Activated CD8-positive, alpha-beta memory T cell treated with anti-CD3 and anti-CD28 coated beads for 48 hours (primary cell): Measurements from ENCODE around the gene MYBPH.

Experiments used
- DNase-seq, 3 experiments: peaks; one replicate each; pipeline ENCODE4 v3.0.0-alpha.2; 2020; ENCODE audit warnings: low read depth in 2 of 3, low spot score in 2 of 3

Gene MYBPH

DNA sequence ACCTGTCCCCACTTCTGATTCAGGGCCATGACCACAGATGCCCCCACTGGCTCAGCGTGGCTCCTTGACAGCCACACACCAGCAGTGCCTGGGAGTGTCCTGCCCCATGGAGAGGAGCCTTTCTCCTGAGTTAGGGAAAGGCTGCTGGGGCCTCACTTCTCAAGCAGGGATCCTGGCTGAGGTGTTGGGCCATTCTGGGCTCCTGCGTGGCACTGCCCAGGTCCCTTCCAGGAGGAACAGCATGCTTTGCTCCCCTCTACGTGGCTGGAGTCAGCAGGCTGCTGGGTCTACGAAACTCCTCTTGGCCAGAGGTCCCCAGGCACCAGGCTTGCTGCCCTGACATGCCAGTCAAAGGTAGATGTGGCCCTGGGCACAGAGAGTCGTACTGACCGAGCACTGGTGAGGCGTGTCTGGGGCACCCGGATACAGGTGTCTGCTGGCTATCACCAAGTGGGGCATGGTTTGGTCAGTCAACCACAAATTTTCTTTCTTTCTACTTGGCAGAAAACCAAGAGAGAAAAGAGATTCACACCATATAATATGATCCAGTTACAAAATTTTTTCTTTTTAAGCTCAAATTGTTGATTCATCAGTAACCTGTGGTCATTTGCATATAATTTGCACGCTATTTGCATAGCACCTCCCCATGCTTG, 44.0 kb downstream of the MYBPH start:
- no peak for DNase-seq

DNA sequence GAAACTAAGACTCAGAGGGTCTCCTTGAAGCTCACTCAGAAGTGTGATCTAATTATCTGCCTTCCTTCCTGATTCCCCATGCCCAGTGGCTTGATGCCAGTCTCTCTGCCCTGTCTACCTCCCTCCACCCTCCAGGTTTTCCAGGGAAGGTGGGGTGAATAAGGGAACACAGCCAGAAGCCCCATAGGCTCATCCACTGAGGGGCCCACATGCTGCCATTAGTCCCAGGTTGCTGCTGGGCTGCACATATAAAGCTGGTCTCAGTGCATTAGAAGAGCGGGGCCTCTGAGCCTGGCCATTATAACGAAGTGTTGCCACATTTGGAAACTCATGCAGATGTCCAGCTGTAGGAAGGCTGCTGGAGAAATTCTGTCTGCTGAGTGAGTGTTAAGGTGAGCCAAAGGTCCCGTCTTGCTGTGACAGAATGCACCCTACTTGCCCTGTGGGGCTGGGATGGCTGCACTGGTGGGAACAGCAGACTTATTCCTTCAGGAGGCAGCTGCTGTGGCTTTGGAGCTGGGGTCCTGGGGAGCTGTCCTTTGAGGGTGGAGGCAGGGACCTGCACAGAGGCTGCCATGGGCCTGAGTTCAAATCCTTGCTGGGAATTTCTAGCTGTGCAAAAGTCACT, 45.2 kb downstream of the MYBPH start:
- DNase-seq: no peak

DNA sequence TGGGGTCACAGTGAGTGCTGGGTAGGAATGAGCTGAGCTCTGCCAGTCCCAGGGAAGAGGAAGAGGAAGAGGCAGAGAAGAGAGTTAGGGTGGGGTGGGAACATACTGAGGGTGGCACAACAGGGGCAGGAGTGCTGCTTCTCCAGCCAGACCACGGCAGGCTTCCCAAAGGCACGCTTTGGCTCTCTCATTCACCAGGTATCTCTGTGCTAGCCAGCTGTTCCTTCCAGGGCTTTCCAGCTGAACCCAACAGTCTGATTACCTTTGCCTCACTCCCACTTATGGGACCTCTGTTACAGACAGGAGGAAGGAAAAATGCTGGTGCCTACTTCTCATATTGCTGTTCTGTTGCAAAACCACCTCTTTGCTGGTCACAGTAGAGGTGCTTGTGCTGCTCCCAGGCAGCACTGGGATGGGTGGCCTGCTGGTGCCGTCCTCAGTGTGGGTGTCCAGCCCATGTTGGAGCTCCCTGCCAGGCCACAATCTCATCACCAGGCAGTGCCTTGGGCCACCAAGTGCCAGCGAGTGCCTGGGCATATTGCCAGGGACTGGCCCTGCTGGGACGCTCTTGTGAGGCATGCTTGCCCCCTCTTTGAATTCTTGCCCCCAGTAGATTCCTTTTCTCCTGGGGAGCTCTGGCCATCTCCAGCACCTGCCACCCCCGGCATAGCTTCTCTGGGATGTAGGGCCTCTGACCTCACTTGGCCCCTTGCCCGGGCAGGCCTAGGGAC, 46.0 kb downstream of the MYBPH start:
- DNase-seq: no peak

DNA sequence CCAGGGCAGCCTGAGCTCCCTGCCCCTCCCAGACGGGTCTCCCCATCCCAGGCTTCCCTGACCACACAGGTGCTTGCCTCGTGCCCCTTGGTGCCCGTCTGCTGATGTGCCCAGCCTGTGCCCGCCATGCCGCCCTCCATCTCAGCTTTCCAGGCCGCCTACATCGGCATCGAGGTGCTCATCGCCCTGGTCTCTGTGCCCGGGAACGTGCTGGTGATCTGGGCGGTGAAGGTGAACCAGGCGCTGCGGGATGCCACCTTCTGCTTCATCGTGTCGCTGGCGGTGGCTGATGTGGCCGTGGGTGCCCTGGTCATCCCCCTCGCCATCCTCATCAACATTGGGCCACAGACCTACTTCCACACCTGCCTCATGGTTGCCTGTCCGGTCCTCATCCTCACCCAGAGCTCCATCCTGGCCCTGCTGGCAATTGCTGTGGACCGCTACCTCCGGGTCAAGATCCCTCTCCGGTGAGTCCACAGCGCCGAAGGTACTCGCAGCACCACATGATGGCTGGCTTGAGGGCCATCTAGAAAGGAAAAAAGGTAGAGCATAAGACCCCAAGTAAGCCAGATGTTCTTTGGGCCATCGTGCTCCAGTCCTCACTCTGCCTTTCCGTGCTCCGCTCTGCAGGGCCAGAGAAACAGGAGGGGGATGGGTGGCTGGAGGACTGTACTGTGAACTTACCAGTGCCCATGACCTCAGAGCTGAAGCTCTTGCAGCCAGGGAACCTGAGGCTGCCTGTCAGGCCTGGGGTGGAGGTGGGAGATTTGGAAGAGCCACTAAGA, 46.7 kb downstream of the MYBPH start:
- no peak for DNase-seq

DNA sequence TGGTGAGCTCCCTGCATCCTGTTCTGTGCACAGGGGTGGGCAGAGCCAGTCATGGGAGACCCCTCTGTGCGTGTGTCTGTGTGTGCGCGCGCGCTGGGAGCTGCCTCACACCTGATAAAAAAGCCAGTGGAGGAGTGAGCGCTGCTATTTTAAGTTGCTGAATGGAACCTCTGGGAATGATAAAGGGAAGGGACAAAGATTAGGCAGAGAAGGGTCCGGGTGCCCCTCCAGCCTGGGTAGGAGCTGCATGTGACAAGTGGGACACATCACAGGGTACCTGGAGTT, 47.3 kb downstream of the MYBPH start:
- no peak for DNase-seq

DNA sequence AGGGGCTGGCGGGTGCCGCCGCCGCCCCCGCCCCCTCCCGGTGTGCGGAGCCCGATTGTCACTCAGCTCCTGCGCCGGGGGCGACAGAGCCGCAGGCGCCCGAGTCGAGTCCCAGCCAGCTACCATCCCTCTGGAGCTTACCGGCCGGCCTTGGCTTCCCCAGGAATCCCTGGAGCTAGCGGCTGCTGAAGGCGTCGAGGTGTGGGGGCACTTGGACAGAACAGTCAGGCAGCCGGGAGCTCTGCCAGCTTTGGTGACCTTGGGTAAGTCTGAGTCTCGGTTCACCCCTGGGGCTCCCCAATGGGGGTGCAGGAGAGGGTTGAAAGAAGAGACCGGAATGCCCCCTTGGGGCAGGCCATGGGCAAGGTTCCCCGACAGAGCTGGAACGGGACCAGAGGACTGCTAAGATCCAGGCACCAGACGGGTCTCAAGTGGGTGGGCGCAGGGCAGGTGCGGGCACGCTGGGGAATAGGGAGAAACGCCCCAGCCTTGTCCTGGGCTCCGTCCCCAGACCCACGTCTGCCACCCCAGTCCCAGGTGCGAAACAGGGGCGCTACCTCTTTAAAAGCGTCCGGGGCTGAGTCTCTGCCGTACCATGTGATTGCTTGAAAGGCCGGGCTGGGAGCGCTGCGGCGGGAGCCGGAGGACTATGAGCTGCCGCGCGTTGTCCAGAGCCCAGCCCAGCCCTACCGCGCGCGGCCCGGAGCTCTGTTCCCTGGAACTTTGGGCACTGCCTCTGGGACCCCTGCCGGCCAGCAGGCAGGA, 47.8 kb downstream of the MYBPH start, which contains the start of gene ADORA1:
Gene ADORA1, plus strand, starts transcription at position 61 of the 765 bp plus-strand sequence. CDS start 1,116 bp downstream, outside the sequence.
- DNase-seq: no peak

DNA sequence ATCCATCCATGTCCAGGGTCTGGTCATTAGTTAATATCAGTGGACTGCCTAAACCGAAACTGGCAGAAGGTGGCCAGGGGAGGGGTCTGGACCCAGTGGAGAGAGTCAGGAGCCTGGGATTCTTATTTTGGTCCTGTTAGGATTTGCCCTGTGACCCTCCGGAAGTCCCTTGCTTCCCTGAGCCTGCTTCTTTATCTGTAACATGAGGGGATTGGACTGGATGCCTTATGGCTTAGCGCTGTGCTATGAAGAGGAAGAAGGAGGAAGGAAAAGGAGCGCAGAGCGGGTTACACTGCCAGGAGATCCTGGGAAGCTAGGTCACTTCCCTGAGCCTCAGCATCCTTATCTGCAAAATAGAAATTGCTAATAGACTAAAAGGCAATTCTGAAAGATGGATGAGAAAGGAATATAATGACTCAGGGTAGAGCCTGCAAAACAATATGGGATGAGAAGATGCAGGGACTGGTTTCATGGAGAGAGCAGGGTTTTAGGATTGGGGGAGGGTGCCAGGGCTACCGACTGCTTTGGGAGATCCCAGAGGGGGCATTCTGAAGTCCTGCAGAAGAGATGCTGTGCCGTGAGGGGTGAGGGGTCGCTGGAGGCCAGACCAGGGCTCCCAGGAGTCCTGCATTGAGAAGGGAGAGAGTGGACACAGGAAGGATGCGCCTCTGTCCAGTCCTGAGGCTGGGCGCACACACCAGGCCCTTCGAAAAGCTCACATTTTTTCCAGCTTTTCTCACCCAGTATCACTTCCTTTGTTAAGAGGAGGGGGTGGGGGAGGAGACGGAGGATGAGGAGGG, 48.6 kb downstream of the MYBPH start:
- DNase-seq: no peak

DNA sequence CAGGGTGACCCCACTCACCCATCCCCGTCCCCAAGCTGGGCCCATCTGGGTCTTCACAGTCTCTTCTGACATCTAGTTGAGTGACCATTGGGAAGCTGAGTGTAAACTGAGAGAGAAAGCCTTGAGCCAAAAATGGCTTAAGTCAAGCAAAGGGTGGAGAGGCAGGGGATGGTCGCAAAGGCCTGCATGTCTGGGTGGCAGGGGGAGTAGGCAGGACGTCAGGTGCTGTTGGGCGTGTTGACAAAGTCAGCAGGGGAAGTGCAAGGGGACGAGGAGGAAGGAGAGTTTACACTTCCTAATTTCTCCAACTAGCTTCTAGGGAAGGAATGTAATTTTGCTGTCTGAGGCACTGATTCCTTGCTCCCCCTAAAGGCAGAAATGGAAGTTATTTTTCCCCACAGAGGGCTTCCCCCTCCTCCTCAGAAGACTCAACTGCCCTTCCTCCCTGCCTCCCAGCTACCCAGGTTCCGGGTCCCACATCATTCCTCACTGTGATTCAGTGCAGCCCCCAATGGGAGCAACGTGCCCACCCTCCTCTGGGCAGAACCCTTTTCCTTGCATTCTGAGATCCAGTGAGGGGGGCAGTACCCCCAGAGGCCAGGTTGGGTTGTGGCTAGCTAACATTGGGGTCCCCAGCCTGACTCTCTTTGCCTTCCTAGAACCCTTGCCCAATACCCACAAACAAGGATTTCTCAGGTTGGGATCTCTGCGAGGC, 49.3 kb downstream of the MYBPH start:
- no peak for DNase-seq

DNA sequence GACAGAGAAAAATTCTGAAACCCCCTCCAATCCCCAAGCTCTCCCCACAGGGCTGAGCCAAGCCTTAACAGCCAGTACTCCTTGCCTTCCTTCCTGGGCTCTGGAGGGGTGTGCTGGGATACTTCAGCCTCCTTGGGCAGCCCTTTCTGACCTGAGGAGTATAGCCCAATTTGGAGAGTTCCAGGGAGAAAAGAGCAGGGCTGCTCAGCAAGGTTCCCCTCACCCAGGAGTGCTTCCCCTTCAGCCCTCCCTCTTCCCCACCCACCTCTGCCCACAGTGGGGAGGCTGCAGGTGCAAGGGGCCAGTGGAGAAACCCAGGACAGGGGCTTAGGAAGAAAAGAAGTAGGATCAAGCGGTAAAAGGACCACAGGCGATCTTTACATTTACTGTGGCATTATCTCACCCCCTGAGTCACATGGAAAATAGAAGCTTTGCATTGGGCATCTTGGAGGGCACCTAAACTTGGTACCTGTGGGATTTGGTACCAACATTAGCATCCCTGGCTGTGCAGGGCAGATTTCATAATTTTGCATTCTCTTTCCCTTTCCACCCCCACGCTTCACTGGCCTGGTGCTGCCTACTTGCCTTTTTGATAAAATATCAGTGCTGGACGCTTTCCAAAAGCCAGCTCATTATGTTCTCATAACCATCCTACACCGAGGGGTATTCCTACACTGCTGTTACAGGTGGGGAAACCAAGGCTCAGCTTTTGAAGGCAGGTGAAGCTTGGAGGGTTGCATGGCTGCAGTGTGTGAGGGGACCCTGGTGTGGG, 50.9 kb downstream of the MYBPH start:
- no peak for DNase-seq

DNA sequence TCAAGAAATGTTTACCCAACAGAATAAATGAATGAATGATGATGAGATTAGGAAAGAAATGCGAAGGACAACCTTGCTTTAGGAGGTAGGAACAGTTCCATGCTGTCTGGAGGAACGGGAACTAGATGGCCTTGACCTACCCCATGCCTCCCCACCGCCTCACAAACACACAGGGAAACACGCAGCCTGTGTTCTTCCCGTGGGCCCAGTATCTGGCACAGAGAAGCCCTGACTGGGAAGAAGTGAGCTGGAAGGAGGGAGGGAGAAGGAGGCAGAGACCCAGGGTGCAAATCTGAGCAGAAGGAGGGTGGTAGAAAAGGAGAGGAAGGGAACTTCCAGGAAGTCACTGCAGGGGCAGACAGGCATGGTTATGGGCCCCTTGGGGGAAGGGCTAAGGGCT, 51.6 kb downstream of the MYBPH start:
- no peak for DNase-seq

DNA sequence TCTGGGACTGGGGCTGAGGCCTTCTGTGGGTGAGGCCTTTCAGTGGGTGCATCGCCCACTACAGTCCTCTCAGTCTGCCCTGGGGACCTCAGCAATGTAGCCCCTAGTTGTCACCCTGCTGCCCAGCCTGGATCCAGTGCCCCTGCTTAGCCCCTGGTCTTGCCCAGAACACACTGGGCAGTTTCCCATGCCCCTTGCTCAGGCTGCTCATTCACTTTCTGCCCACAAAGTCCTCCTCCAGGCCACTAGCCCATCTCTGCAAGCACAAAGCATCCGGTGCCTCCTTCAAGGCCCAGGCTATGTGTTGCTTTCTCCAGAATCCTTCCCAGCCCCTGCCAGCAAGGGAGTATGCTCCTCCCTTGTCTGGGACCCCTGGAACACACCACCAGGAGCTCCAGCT, 53.5 kb downstream of the MYBPH start:
- no peak for DNase-seq

DNA sequence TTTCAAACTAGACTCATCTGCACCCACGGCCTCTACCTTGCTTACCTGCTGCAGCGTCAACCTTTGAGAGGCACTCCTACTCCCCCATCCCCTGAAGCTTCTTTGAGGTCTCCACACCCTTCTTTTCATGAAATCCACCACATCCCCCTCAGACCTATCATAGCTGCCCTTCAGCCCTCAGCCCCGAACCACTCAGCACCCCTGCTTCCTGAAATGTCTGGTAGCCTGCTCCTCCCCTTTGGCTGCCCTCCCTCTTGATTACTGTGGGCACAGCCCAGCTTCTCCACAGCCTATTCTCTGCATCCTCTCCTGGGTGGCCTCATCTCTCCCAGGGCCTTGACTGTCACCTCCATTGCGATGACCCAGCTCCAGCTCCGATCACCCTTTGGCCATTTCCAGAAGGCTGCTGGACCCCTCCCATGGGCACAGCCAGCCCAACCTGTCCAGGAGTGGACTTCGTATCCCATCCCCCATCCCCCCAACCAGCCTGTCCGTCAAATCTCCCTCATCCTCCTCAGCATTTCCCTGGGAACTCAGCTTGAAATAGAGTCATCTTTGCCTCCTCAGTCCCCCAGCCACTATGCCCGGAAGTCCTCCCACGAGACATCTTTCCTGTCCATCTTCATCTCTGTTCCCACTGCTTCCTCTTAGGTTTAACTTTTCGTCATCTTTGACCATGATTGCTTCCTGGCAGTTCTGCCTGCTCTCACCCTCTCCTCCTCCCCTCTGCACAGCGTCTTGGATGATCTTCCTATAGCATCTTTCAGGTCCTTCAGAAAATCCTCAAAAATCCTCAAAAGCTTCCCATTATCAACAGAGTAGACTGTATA, 54.2 kb downstream of the MYBPH start:
- DNase-seq: no peak

DNA sequence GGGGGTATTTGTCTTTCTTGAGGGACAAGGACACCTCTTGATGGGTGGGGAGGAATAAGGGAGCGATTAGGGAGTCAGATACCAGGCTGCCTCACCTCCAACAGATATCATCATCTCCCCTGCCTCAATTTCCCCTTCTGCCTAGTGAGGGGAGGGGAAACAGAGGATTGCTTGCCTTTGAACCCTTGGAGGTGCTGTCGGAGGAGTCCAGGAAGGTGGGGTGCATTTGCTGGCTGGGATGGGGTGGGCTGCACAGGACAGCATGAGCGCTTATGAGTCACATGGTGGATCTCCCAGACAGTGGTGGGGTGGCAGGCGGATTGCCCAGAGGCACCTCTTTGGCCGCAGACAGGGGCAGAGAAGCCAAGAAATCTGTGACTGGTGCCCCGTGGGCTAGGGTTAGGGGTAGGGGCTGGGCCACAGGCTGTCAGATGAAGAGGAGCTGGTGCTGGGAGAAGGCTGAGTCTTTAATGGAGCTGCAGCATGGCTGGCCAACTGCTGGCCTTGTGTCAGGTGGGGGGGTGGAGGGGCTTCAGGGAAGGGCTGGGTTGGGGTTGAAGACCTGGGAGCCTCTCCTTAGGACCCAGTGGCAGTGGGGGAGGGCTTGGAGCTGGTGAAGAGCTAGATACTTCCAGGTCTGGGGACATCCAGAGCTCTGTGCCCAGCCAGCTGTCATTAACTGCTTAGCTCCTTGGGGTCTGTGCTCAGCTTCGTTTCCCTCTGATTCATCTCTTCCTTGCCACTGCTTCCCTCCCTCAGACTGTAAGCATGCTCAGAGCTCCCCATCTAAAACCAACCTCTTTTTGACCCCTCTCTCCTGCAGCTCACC, 55.1 kb downstream of the MYBPH start:
- no peak for DNase-seq
